ENCODE measurements around the gene SMIM20.
"Not testable (repeated sequence)": the region's sequence is repeated elsewhere in the genome, so short reads cannot be mapped to it uniquely, and the experiment has no call there.

The SMIM20 gene

DNA sequence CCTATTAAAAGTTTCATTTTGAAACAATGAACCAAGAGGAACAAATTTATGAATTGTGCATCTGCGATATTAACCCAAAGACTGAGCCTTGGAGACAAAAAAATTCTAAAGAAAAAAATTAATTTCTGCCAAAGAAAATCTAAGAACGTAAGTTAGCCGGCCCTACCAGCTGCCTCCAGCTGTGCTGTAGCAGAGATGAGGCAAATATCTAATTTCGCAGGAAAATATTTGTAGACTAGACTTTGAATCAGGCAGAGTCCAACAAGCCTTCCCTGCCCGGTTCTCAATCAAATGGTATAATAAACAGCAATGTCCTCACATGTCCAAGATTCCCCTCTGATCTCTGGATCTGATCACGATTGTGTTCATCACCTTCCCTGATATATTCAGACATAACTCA lies 21.2 kb upstream of the SMIM20 start:
- no peak for DNase-seq

DNA sequence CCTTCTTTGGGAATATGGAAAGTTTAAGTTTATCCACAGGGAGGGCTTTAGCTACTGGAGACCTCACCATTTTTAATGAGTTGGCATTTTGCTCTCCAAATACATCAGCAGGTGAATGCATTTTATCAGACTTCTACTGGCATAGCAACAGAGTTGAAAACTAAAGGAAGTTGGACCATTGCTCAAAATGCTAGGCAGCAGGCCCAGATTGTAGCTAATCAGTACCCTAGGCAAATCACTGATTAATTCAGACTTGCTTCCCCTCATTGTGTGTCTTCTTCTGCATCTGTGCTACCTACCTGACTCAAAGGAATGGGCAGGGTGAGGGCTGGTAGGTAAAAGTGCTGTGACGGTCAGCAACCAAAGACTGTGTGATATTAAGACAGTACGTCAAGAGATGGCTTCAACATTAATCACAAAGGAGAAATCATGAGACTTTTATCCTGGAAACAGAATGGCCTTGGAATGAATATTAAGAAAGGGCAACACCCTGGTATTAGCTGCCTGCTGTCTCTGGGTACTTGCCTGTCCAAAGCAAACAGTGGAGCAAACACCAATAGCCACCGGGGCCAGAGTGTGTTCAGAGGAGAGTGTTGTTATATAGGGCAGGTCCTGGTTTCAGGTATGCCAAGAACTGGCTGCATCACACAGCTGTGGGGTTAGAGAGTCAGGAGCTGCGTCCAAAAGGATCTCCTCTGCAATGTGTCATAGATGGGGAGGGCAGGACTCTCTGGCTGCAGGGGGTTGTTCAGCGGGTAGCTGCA lies 17.1 kb upstream of the SMIM20 start:
- DNase-seq: no peak

DNA sequence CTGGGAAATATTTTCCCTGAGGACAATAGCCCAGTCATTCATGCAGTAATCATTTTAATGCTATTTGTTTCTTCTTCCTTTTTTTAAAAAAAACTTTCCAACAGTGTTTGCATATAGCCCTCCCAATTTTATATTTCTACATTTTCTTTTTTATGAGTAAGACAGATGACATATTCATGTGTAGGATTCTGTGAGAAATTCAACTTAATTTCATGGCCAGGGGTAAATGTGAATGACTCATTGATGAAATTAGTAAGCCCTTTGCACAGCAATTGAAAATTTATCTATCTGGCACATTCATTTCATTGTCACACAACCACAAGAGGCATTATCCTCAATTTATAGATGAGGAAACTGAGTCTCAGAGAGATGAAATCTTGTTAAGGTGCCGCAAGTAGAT lies 13.7 kb upstream of the SMIM20 start:
- DNase-seq: no peak

DNA sequence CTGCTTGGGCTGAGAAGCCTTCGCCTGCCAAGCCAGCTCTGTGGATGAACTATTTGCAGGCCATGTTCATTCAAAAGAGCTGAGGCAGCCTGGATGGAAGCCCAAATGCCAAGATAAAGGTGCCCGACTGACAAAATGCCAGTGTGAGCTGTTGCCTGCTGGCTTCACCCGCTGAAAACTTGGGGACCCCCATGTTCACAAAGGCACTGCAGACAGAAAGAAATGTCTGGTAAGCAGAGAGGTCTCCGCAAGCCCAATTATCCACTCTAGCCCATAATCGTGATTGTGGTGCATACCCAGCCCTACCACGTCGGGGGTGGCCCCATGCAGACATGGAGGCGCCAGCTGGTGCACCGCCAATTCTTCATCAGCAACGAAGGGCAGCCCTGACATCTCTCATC lies 13.0 kb upstream of the SMIM20 start:
- no peak for DNase-seq

DNA sequence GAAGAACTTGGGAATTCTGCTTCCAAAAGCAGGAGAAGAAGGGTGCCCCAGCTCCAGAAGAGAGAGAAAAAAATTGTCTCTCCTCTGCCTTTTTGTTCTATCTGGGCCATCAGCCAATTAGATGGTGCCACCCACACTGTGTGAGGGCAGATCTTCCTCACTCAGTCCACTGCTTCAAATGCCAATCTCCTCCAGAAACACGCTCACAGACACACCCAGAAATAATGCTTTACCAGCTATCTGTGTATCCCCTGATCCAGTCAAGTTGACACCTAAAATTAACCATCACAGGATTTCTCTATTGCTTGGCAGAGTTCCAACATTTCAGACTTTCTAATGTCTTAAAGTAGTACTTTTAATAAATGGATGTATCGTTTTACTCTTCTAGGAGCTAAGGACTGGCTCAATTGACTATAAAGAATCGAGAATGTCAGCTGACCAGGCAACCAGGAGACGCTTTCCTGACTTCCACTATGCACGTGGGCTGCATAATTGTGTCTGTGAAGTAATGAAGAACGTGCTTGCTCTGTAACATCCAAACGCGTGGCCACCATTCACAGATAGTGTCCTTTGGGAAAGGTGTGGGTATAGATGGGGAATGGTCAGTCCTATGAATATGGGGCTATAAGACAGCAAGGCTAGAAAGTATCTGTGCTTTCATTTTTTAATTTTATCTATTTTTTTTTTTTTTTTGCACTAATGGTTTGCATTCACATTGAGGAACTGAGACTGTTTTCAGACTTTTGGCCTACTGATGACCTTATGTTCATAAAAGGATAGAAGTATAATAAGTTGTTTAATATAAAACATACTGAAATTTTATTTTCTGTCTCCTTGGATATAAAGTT lies 9.9 kb upstream of the SMIM20 start:
- DNase-seq: no peak

DNA sequence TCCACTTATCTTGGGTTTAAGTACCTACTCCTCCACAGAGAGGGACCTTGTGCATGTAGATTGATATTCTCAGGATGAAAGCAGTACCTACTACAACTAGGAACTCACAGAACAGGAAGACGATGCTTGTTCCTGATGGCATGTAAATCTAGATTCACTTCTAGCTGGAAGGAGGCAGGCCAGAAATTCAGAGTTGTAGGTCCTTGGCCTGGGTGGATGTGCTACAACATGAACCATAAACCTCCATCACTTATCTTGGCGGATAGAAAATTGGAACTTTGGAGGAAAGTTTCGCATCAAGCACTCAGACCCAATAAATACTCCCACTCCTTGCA lies 9.3 kb upstream of the SMIM20 start:
- DNase-seq: no peak

DNA sequence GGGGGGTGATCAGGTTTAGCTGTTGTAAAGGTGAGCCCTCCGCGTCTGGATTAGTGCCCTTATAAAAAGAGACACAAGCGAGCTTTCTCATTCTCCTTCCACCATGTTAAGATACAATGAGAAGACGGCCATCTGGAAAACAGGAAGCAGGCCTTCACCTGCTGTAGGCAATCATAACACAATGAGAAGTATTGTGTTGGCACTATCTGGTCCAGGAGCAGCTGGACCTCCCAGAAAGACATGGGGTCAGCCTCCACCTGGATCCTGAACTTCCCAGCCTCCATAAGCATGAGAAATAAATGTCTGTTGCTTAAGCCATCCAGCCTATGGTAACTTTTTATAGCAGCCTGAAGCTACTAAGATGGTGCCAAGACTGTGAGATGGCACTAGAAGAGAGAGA lies 8.6 kb upstream of the SMIM20 start:
- no peak for DNase-seq

DNA sequence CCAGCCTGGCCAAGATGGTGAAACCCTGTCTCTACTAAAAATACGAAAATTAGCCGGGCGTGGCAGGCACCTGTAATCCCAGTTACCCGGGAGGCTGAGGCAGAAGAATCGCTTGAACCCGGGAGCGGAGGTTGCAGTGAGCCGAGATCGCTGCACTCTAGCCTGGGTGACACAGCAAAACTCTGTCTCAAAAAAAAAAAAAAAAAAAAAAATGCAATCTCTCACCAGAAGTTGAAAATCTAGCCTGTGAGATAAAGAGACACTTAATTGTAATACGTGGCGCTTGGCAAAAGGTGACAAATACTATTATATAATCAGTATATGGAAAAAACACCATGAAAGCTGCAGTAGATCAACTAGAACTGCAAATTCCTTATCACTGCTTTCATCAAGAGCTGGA lies 7.9 kb upstream of the SMIM20 start:
- DNase-seq: not testable (repeated sequence)

DNA sequence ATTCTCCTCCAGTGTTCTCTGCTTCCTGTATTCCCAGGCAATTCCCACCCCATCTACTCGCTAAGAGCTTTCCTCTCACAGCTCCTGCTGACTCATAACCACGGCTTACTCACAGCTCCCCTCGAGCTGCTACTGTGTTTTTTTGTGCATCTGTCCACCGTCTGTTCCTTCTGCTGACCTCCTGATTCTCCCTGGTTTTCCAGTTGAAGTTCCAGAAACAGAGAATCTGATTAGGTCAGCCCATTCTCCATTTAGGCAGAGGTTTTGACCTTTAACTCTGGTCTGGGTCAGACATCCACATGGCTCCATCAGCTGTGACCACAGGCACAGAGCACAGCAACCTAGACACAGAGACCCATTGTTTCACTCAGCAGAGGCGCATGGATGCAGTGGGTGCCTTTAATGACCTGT lies 5.5 kb upstream of the SMIM20 start:
- no peak for DNase-seq

DNA sequence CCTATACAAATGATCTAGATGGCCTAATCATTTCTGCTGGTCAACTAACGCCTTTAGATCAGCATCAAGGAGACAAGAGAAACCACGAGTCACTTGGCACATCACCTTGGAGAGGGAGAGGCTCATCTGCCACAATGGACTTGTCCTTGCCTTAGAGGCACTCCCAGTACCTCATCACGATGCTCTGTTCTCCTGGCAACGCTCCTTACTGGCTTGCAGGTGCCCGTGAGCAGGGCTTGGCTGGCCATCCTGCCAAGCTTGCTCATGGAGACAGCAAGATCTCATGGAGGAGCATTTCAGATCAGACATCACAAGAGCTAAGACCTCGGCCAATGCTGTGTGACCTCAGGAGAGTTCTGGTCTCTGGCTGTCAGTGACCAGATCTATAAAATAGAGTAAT lies 2.7 kb upstream of the SMIM20 start:
- no peak for DNase-seq

DNA sequence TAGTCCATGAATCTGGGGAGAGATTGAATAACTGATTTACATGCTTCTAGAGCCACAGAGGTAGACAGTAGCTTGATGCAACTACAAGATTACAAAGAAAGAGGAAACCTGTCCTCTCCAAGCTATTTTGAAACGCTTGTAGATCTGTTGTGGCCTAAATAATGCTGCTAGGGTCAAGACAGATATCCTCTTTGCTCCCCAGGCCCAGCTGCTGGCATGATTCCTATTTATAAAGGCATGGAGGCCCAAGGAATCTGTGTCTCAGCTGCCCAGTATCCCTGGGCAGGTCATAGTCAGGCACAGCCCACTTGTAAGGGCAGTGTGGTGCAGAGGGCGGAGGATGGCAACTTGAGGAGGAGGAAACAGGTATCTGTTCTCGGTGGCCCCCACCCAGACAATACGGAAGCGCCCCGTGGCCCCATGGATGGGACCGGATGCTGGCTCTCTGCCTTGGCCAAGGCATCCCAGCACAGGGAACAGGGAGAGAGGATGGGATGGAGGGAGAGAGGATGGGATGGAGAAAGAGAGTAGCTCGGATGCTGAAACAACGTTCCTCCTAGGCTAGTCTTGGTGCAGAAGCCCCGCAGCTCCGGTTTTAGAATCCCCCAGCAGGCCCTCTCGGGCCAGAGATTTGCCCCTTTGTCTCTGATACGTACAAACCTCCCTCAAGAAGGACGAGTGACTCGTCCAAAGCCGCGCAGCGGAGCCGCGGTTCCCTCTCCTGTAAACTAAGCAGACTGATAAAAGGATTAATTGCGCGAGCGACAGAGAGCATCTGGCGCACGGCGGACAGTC lies 767 bp upstream of the SMIM20 start:
- peak; percentile 37 for DNase-seq

DNA sequence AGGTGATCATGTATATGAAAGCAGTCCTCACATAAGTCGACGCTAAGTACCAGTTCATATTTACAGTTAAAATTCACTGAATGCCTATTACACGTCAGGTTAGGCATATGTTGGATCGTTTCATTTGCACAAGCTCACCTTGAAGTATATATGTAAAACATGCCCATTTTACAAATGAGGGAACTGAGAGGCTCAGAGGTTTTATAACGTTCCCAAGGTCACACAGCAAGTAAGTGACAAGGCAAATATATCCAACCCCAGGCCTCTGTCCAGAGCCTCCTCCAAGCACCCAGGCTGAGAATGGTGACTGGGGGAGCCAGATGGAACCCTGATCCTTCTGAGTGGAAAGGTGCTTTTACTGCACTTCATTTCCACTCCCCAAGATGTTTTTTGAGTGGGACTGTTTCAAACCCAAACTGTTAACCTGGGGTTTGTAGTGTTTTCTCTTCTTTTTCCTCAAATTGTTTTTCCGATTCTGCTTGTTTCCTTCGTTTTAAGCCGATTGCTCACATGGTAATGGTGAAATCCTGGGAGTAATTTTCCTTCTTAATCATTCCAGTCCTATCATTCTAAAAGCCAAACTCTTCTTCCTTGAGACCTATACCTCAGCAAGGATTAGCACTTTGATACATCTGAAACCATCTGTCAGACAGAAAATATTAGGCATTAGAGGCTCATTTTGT lies 791 bp downstream of the SMIM20 start:
- no peak for DNase-seq

DNA sequence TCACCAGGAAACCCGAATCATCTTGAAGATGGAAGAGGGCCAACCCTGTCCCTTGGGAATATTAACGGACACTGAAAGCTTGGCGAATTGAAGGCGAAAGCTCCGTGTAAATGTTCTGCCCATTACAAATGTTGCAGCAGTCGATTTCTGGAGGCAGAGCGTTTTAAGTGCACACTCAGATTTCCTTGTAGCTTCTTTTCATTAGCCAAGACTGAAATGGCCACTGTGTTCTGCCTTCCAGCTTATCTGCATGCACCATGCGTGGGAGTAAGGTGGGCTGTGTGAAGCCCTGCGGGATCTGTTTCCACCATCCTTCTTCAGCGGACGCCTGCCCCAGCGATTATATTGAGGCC lies 1.3 kb downstream of the SMIM20 start:
- DNase-seq: no peak

DNA sequence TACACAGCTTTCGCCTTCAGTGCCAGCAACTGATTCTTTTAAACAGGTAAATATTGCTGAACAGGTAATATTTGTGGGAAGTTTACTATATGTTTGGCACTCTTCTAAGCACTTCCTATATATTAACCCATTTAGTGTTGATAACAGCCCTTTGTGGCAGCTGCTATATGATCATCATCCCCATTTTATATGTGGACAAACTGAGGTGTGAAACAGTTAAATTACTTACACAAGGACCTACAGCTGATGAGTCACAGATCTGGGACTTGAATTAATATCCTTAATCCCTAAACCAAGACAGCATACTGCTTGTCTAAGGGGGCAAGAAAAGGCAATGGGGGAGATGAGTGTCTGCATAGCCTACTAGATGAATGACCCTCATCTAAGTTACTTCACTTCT lies 2.9 kb downstream of the SMIM20 start:
- no peak for DNase-seq

DNA sequence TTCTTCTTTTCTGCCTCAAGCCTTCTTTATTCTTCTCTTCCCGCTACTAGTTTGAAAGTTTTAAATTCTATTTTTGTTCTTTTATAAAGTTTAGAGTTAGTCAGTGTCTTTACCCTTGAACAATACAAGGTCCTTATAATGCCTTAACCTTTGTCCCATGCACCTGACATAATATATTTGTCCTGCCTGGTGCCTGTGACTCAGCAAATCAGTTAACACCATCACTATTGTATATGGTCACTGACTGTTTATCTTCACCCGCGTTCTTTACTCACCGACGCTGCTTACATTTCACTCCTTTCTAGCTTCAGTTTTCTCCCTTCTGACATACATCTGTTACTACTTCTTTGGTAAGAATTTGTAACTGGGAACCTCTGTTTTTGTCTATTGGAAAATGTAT lies 5.7 kb downstream of the SMIM20 start:
- DNase-seq: no peak

DNA sequence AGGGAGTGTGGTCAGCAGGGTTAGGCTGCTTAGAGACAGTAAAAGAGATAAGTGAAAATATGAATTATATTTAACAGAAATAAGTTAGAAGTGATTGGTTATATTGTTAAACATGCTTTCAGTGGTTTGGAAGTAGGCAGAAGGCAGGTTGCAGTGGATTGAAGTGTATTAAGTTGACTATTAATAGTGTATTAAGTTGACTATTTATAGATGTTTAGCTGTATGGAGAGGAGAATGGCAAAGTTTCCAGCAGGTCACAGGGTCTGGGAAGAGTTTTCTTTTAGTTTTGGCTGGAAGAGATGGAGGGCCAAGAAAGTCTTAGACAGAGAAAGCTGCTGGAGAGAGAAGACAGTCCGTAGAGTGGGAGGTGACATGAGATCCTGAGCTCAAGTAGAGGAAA lies 7.9 kb downstream of the SMIM20 start:
- no peak for DNase-seq

DNA sequence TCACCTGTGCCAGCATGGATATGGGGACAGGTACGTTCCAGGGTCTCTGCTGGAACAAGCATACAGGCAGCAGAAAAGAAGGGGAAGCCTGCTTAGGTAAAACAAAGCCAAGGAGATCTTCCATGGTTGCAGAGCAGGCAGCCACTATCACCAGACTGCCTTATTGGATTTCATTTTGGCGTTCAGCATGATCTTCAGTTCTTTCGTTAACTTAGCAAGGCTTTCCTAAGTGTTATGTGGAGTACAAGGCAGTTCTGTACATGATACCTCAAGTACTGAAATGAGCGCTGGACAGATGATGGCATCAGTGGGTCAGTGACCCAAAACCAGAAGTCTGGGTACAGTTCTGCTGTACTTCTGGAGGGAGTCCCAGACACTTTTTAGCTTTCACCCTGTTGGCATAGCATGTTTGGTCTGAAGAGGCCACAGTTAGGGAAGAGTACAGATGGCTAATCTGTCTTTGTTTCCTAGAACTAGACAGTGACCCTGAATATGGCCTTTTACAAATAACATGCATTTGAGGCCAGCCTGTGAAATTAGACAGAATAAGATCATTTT lies 8.9 kb downstream of the SMIM20 start:
- no peak for DNase-seq

DNA sequence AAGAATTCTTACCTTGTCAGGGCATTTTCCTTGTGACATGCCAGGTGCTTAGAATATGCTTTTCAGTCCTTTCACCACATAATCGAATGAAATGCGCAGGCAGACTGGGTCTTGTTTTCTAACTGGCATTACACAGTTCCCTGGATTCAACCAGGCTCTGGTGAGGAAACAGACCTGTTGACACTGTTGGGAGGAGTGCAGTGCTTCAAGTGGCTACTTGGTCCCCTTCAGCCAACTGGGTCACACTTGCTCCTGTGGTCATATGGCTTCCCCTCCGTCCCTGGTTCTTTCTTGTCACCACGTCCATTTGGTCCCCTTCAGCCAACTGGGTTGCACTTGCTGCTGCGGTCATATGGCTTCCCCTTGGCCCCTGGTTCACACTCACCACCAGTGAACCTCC lies 9.7 kb downstream of the SMIM20 start:
- no peak for DNase-seq

DNA sequence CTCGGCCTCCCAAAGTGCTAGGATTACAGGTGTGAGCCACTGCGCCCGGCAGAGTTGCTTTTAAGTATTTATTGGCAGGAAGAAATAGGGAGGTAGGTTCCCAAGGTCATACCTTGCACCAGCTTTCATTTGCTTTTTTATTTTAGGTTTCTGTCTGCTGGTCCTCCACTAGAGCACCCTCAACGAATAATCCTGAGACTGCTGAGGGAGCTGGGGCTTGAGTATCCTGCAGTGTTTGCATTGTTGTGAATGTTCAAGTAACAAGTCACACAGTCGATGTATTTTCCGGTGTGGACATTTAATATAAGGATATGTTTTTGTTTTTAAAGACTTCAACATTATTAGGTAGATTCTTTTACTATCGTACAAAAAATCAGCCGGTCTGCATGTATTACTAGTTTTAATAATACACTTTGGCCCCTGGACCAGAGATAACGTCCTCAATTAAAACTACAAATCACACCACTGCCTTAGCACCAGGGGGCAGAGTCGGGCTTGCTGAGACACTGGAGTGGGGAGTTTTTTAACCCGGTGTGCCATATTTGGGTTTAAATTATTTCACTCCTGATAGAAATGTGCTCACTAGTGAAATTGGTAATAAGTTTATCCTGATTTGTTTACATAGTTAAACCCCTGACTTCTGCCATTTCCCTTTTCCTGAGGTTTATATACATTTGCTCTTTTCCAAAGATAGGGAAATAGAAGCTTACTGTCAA lies 11.6 kb downstream of the SMIM20 start:
- peak; percentile 40 to 41 for DNase-seq

DNA sequence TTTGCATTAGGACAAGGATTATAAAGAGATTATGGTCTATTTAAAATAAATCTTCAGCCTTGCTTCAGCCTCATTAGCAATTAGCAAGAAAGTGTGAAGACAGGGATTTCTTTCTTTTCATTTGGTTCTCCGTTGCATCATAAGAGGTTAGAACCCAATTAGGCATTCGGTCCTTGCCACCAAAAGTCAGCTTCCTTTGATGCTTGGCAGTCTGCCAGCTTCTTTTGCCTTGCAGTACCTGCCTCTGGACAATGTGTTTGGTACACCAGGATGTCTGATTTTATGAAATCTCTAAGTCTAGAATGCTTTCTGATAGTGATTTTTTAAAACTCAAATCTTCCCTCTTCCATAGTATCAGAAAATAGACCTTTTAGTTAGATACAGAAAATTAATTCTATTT lies 12.4 kb downstream of the SMIM20 start:
- no peak for DNase-seq

DNA sequence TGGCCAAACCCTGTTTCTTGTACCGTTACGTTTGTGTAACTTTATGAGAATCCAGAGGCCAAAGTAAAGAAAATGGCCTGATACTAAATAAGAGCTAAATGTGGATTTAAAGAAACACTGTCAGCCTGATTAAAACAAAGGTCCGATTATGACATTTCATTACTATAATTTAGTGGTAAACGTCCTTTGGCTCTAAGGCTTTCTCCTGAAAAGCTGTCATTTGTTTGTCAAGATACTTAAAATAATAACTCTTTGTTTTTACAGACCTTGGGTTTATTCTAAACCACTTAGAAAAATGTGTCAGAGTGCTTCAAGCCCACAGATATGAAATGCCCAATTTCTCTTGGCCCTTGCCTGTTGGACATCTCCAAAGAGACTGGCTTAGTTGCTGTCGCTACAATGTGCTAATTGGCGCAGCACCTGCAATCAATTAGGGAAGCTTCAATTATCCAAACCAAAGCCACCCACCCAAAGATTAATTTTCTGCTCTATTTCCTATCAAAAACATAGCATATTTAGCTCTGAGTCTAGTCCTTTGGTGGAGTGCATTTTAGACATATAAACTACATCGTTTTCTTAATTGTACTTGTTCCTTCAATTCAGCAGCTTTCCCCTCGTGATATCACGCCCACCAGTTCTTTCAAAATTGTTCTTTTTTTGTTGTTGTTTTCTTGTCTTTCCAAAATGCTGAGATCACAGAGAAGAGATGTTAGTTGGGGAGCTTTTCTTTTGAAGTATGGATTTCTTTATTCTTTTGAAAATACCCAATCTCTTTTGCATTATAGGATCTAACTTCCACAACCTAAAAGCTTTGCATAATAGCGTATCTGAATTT lies 13.6 kb downstream of the SMIM20 start:
- DNase-seq: no peak

All from stimulated activated CD4-positive, alpha-beta T cell treated with anti-CD3 and anti-CD28 coated beads, Interleukin-2, amount 100 ng/mL, for 24 hours (primary cell).